H1 (cell line): ENCODE measurements around the gene MT1H.

ENCODE experiments used
- CBX5 ChIP-seq: fragments of 300-800, 300-1000 bp; sonication (generic); IDR thresholded peaks from 2 replicates; pipeline ENCODE4 v1.7.1; 2016; ENCODE audit warnings: antibody characterized with exemption, low read length, low read depth
- EGR1 ChIP-seq: IDR thresholded peaks from 2 replicates; pipeline ENCODE4 v1.6.1; 2011; ENCODE audit warnings: low read depth, low read length, borderline replicate concordance
- GTF2F1 ChIP-seq: IDR thresholded peaks from 2 replicates; pipeline ENCODE4 v1.6.1; 2012; ENCODE audit warnings: low read depth, low read length, improper control_type of control experiment, borderline replicate concordance
- JUND ChIP-seq: IDR thresholded peaks from 2 replicates; pipeline ENCODE4 v1.6.1; 2011; ENCODE audit warnings: mild to moderate bottlenecking, improper control_type of control experiment, low read length
- POLR2A ChIP-seq, 2 experiments: IDR thresholded peaks; 1 replicate in 1 of 2; 2 replicates in 1 of 2; pipeline ENCODE4 v1.6.1; 2011; ENCODE audit warnings: low read depth in 2 of 2, low read length in 2 of 2, mild to moderate bottlenecking in 2 of 2; ENCODE audit errors: control extremely low read depth in 1 of 2
- POLR2AphosphoS5 ChIP-seq: IDR thresholded peaks from 2 replicates; pipeline ENCODE4 v1.6.1; 2011; ENCODE audit warnings: low read depth, low read length
- TF ChIP-seq, protein P1 (sequence below): IDR thresholded peaks from 2 replicates; pipeline ENCODE4 v1.6.1; 2012; ENCODE audit warnings: inconsistent platforms
- TF ChIP-seq, protein P2 (sequence below), 3 experiments: IDR thresholded peaks; 1 replicate in 2 of 3; 2 replicates in 1 of 3; pipeline versions ENCODE4 v1.5.1 to v1.6.1; 2011; ENCODE audit warnings: low read length in 3 of 3, mild to moderate bottlenecking in 3 of 3, inconsistent platforms in 2 of 3, low read depth in 1 of 3, moderate library complexity in 1 of 3; ENCODE audit not compliant: insufficient read depth in 1 of 3; ENCODE audit errors: control extremely low read depth in 1 of 3

DNA sequence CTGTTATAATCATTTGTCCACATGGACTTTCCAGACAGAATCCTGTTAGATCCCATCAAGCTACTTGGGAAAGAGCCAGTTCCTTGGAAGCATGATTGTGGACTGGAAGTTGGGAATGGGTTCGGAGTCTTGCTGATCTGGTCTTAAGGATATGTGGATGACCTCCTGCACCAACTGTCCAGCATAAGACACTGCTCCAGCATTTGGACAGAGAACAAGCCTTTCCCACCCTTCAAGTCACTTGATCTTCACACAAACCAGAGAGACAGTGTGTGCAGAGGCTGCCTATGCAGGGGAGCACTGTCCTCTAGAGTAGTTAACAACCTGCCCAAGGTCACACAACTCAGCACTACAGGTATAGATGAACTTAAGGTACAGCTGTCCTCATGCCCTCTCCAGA, 23.8 kb upstream of the MT1H start:
- TF ChIP-seq, protein P1, sequence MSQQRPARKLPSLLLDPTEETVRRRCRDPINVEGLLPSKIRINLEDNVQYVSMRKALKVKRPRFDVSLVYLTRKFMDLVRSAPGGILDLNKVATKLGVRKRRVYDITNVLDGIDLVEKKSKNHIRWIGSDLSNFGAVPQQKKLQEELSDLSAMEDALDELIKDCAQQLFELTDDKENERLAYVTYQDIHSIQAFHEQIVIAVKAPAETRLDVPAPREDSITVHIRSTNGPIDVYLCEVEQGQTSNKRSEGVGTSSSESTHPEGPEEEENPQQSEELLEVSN, result no peak
- TF ChIP-seq POLR2A (IDR thresholded peaks at IDR 0.05; ENCODE audit: control extremely low read depth in 1 of 2, low read depth in 2 of 2, low read length in 2 of 2) (no peak), GTF2F1 (no peak), JUND (no peak), EGR1 (no peak), POLR2AphosphoS5 (no peak), CBX5 (no peak)
- TF ChIP-seq, protein P2, sequence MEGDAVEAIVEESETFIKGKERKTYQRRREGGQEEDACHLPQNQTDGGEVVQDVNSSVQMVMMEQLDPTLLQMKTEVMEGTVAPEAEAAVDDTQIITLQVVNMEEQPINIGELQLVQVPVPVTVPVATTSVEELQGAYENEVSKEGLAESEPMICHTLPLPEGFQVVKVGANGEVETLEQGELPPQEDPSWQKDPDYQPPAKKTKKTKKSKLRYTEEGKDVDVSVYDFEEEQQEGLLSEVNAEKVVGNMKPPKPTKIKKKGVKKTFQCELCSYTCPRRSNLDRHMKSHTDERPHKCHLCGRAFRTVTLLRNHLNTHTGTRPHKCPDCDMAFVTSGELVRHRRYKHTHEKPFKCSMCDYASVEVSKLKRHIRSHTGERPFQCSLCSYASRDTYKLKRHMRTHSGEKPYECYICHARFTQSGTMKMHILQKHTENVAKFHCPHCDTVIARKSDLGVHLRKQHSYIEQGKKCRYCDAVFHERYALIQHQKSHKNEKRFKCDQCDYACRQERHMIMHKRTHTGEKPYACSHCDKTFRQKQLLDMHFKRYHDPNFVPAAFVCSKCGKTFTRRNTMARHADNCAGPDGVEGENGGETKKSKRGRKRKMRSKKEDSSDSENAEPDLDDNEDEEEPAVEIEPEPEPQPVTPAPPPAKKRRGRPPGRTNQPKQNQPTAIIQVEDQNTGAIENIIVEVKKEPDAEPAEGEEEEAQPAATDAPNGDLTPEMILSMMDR (IDR thresholded peaks at IDR 0.05; ENCODE audit: control extremely low read depth in 1 of 3, insufficient read depth in 1 of 3, low read depth in 1 of 3, low read length in 3 of 3), result no peak
